ENCODE data around the gene CC2D2A.

GRCh38 chr4:15648600-15648999 lies 178.9 kb downstream of the CC2D2A start:
- TF ChIP-seq POLR2A (IDR thresholded peaks at IDR 0.05; ENCODE audit: low read depth, low read length) (no peak), POLR2AphosphoS5 (IDR thresholded peaks at IDR 0.05; ENCODE audit: low read depth, low read length) (no peak), TAF1 (IDR thresholded peaks at IDR 0.05; ENCODE audit: borderline replicate concordance, low read depth, low read length) (no peak)
